ENCODE measurements around the gene SOX6.

SOX6 gene

DNA sequence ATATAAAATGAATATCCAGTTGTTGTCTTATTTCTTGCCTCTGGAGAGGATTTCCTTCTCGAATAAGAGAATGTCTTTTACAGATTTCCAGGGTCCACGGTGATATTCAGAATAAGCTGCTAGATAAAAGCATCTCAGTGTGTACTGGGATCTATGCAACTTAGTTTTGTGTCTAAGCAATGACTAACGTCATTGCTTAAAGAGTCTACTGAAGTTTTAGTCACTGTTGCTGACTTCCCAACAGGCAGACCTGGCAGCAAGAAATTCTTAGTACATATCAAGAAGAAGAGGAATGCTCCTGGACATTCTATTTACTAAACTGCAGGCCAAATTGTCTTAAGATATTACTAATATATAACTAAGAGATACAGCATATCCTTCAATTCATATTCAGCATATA lies 70.3 kb downstream of the SOX6 start:
- H3K27ac ChIP-seq (ENCODE audit: low read depth, low read length) = no peak overlapping the region
- H3K36me3 ChIP-seq (ENCODE audit: control insufficient read depth in 5 of 5, insufficient read depth in 5 of 5, low read length in 5 of 5) = no peaks in the 10 kb centered on the region
- no peaks in the 10 kb centered on the region for H3K9me3 ChIP-seq (ENCODE audit: control insufficient read depth in 5 of 5, low read length in 5 of 5)
- no peak overlapping the region for H3K4me3 ChIP-seq (ENCODE audit: low read depth in 1 of 5, low read length in 5 of 5)
- H3K4me1 ChIP-seq (ENCODE audit: control insufficient read depth in 5 of 5, insufficient read depth in 5 of 5, low read length in 5 of 5) = no peaks in the 10 kb centered on the region
- H3K9ac ChIP-seq (ENCODE audit: low read length in 5 of 5) = no peak overlapping the region
- H3K27me3 ChIP-seq (ENCODE audit: control insufficient read depth in 5 of 5, insufficient read depth in 4 of 5, low read length in 5 of 5) = no peaks in the 10 kb centered on the region

- no peaks in the 10 kb centered on the region for H3K9me3 ChIP-seq (ENCODE audit: control insufficient read depth in 5 of 5, low read length in 5 of 5)
- no peak overlapping the region for H3K9ac ChIP-seq (ENCODE audit: low read length in 5 of 5)
- no peak overlapping the region for H3K4me3 ChIP-seq (ENCODE audit: low read depth in 1 of 5, low read length in 5 of 5)
- H3K4me1 ChIP-seq (ENCODE audit: control insufficient read depth in 5 of 5, insufficient read depth in 5 of 5, low read length in 5 of 5) = peaks cover 0 to 4% (median 0%) of the 10 kb centered on the region in 5 donors
- no peaks in the 10 kb centered on the region for H3K27me3 ChIP-seq (ENCODE audit: control insufficient read depth in 5 of 5, insufficient read depth in 4 of 5, low read length in 5 of 5)
- H3K36me3 ChIP-seq (ENCODE audit: control insufficient read depth in 5 of 5, insufficient read depth in 5 of 5, low read length in 5 of 5) = no peaks in the 10 kb centered on the region
- H3K27ac ChIP-seq (ENCODE audit: low read depth, low read length) = no peak overlapping the region
Observed at GRCh38 chr11:16280256-16280682, 76.1 kb downstream of the SOX6 start.

- Histone ChIP-seq H3K9me3 (ENCODE audit: control insufficient read depth in 5 of 5, low read length in 5 of 5) (no peaks in the 10 kb centered on the region), H3K9ac (ENCODE audit: low read length in 5 of 5) (no peak overlapping the region), H3K4me3 (ENCODE audit: low read depth in 1 of 5, low read length in 5 of 5) (no peak overlapping the region), H3K4me1 (ENCODE audit: control insufficient read depth in 5 of 5, insufficient read depth in 5 of 5, low read length in 5 of 5) (peaks cover 0 to 4% (median 0%) of the 10 kb centered on the region in 5 donors), H3K27me3 (ENCODE audit: control insufficient read depth in 5 of 5, insufficient read depth in 4 of 5, low read length in 5 of 5) (no peaks in the 10 kb centered on the region), H3K36me3 (ENCODE audit: control insufficient read depth in 5 of 5, insufficient read depth in 5 of 5, low read length in 5 of 5) (no peaks in the 10 kb centered on the region), H3K27ac (ENCODE audit: low read depth, low read length) (no peak overlapping the region)
Observed at GRCh38 chr11:16279524-16279923, 76.8 kb downstream of the SOX6 start.

DNA sequence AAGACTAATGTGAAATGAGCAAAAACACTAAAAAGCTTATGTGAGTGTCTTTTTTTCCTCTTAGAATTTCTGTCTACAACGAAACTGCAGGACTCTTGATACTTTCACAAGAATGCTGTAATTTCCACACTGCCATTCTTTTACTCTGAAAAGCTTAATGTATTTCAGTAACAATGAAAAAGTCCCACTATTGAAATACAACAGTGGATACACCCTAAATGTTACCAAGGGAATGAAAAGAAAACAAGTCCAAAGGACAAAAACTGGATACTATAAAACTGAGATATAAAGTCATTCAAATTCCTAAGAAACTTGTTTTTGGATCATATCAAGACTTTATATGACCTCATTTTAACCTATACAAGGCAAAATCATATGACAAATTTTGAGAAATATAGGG lies 77.4 kb downstream of the SOX6 start:
- peaks cover 0 to 4% (median 0%) of the 10 kb centered on the region in 5 donors for H3K4me1 ChIP-seq (ENCODE audit: control insufficient read depth in 5 of 5, insufficient read depth in 5 of 5, low read length in 5 of 5)
- no peak overlapping the region for H3K9ac ChIP-seq (ENCODE audit: low read length in 5 of 5)
- no peak overlapping the region for H3K27ac ChIP-seq (ENCODE audit: low read depth, low read length)
- H3K27me3 ChIP-seq (ENCODE audit: control insufficient read depth in 5 of 5, insufficient read depth in 4 of 5, low read length in 5 of 5) = no peaks in the 10 kb centered on the region
- H3K4me3 ChIP-seq (ENCODE audit: low read depth in 1 of 5, low read length in 5 of 5) = no peak overlapping the region
- H3K9me3 ChIP-seq (ENCODE audit: control insufficient read depth in 5 of 5, low read length in 5 of 5) = no peaks in the 10 kb centered on the region
- no peaks in the 10 kb centered on the region for H3K36me3 ChIP-seq (ENCODE audit: control insufficient read depth in 5 of 5, insufficient read depth in 5 of 5, low read length in 5 of 5)

- Histone ChIP-seq H3K27me3 (ENCODE audit: control insufficient read depth in 5 of 5, insufficient read depth in 4 of 5, low read length in 5 of 5) (no peaks in the 10 kb centered on the region), H3K4me3 (ENCODE audit: low read depth in 1 of 5, low read length in 5 of 5) (no peak overlapping the region), H3K4me1 (ENCODE audit: control insufficient read depth in 5 of 5, insufficient read depth in 5 of 5, low read length in 5 of 5) (peaks cover 0 to 4% (median 0%) of the 10 kb centered on the region in 5 donors), H3K27ac (ENCODE audit: low read depth, low read length) (no peak overlapping the region), H3K36me3 (ENCODE audit: control insufficient read depth in 5 of 5, insufficient read depth in 5 of 5, low read length in 5 of 5) (no peaks in the 10 kb centered on the region), H3K9me3 (ENCODE audit: control insufficient read depth in 5 of 5, low read length in 5 of 5) (no peaks in the 10 kb centered on the region), H3K9ac (ENCODE audit: low read length in 5 of 5) (no peak overlapping the region)
Observed at GRCh38 chr11:16278273-16278672, 78.1 kb downstream of the SOX6 start.

DNA sequence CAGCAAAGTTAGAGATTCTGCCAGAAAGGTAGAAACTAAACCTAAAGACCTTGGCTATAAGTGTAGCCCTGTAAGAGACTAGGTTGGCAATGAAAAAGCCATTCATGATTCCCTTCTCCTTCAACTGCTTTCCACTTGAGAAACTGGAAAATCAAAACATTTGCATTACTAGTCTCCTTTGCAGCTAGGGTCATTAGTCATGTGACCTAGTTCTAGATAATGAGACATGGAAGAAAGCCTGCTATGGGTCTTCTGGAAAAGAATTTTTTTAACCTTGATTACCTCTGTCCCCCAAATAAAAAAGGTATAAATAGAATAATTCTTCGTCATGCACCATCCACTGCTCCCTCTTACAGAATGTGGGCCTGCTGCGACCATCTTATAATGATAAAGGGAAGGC lies 80.1 kb downstream of the SOX6 start:
- H3K27ac ChIP-seq (ENCODE audit: low read depth, low read length) = no peak overlapping the region

GRCh38 chr11:16271258-16271657 lies 85.1 kb downstream of the SOX6 start:
- Histone ChIP-seq H3K9ac (ENCODE audit: low read length in 5 of 5) (no peak overlapping the region), H3K27ac (ENCODE audit: low read depth, low read length) (no peak overlapping the region), H3K36me3 (ENCODE audit: control insufficient read depth in 5 of 5, insufficient read depth in 5 of 5, low read length in 5 of 5) (no peaks in the 10 kb centered on the region), H3K4me1 (ENCODE audit: control insufficient read depth in 5 of 5, insufficient read depth in 5 of 5, low read length in 5 of 5) (no peaks in the 10 kb centered on the region), H3K9me3 (ENCODE audit: control insufficient read depth in 5 of 5, low read length in 5 of 5) (peaks cover 0 to 5% (median 0%) of the 10 kb centered on the region in 5 donors), H3K27me3 (ENCODE audit: control insufficient read depth in 5 of 5, insufficient read depth in 4 of 5, low read length in 5 of 5) (no peaks in the 10 kb centered on the region), H3K4me3 (ENCODE audit: low read depth in 1 of 5, low read length in 5 of 5) (no peak overlapping the region)

More for the DNA sequence above, 80.1 kb downstream of the SOX6 start:
- peaks cover 0 to 4% (median 0%) of the 10 kb centered on the region in 5 donors for H3K4me1 ChIP-seq (ENCODE audit: control insufficient read depth in 5 of 5, insufficient read depth in 5 of 5, low read length in 5 of 5)
- no peaks in the 10 kb centered on the region for H3K36me3 ChIP-seq (ENCODE audit: control insufficient read depth in 5 of 5, insufficient read depth in 5 of 5, low read length in 5 of 5)
- no peak overlapping the region for H3K4me3 ChIP-seq (ENCODE audit: low read depth in 1 of 5, low read length in 5 of 5)
- H3K27me3 ChIP-seq (ENCODE audit: control insufficient read depth in 5 of 5, insufficient read depth in 4 of 5, low read length in 5 of 5) = no peaks in the 10 kb centered on the region
- H3K9ac ChIP-seq (ENCODE audit: low read length in 5 of 5) = no peak overlapping the region
- H3K9me3 ChIP-seq (ENCODE audit: control insufficient read depth in 5 of 5, low read length in 5 of 5) = no peaks in the 10 kb centered on the region

DNA sequence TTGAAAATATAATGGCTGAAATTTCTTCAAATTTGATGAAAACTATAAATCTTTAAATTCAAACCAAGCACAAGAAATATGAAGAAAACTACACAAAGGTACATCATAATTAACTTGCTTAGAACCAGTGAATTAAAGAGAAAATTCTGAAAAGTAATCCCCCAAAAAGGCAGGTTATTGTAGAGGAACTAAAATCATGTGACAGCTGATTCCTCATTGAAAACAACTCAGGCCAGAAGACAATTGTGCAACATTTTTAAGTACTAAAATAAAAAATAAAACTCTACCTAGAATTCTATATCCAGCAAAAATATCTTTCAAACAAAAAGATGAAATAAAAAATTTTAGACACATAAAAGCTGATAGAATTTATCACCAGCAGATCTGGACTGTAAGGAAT lies 90.3 kb downstream of the SOX6 start:
- H3K27me3 ChIP-seq (ENCODE audit: control insufficient read depth in 5 of 5, insufficient read depth in 4 of 5, low read length in 5 of 5) = no peaks in the 10 kb centered on the region
- H3K4me1 ChIP-seq (ENCODE audit: control insufficient read depth in 5 of 5, insufficient read depth in 5 of 5, low read length in 5 of 5) = no peaks in the 10 kb centered on the region
- H3K4me3 ChIP-seq (ENCODE audit: low read depth in 1 of 5, low read length in 5 of 5) = no peak overlapping the region
- no peaks in the 10 kb centered on the region for H3K36me3 ChIP-seq (ENCODE audit: control insufficient read depth in 5 of 5, insufficient read depth in 5 of 5, low read length in 5 of 5)
- peaks cover 0 to 5% (median 0%) of the 10 kb centered on the region in 5 donors for H3K9me3 ChIP-seq (ENCODE audit: control insufficient read depth in 5 of 5, low read length in 5 of 5)
- H3K27ac ChIP-seq (ENCODE audit: low read depth, low read length) = no peak overlapping the region
- no peak overlapping the region for H3K9ac ChIP-seq (ENCODE audit: low read length in 5 of 5)

- H3K9me3 ChIP-seq (ENCODE audit: control insufficient read depth in 5 of 5, low read length in 5 of 5) = peaks cover 0 to 5% (median 0%) of the 10 kb centered on the region in 5 donors
- H3K36me3 ChIP-seq (ENCODE audit: control insufficient read depth in 5 of 5, insufficient read depth in 5 of 5, low read length in 5 of 5) = no peaks in the 10 kb centered on the region
- H3K9ac ChIP-seq (ENCODE audit: low read length in 5 of 5) = no peak overlapping the region
- no peaks in the 10 kb centered on the region for H3K4me1 ChIP-seq (ENCODE audit: control insufficient read depth in 5 of 5, insufficient read depth in 5 of 5, low read length in 5 of 5)
- no peak overlapping the region for H3K4me3 ChIP-seq (ENCODE audit: low read depth in 1 of 5, low read length in 5 of 5)
- H3K27ac ChIP-seq (ENCODE audit: low read depth, low read length) = no peak overlapping the region
- no peaks in the 10 kb centered on the region for H3K27me3 ChIP-seq (ENCODE audit: control insufficient read depth in 5 of 5, insufficient read depth in 4 of 5, low read length in 5 of 5)
Observed at GRCh38 chr11:16265022-16265421, 91.3 kb downstream of the SOX6 start.

GRCh38 chr11:16262645-16262955 lies 93.7 kb downstream of the SOX6 start:
- Histone ChIP-seq H3K4me1 (ENCODE audit: control insufficient read depth in 5 of 5, insufficient read depth in 5 of 5, low read length in 5 of 5) (no peaks in the 10 kb centered on the region), H3K9me3 (ENCODE audit: control insufficient read depth in 5 of 5, low read length in 5 of 5) (no peaks in the 10 kb centered on the region), H3K36me3 (ENCODE audit: control insufficient read depth in 5 of 5, insufficient read depth in 5 of 5, low read length in 5 of 5) (no peaks in the 10 kb centered on the region), H3K27me3 (ENCODE audit: control insufficient read depth in 5 of 5, insufficient read depth in 4 of 5, low read length in 5 of 5) (no peaks in the 10 kb centered on the region), H3K9ac (ENCODE audit: low read length in 5 of 5) (no peak overlapping the region), H3K4me3 (ENCODE audit: low read depth in 1 of 5, low read length in 5 of 5) (no peak overlapping the region), H3K27ac (ENCODE audit: low read depth, low read length) (no peak overlapping the region)
